IMR-90 (cell line): ENCODE data around the gene ZCCHC14. TPM values are rescaled to one million over a fixed set of nuclear protein-coding genes. Genes with fewer than 3 reads are reported as not detected.

ENCODE experiments used
- ATAC-seq: fragments of 200-7000 bp; cut with Tn5 transposase; 2 replicates; pipeline ENCODE4 v1.9.1; 2020; ENCODE audit warnings: low read depth, mild to moderate bottlenecking, moderate library complexity
- BruUV-seq: library from RNA; stranded (reverse); fragments of 400-500 nt; replicated peaks from 2 replicates; lab custom pipeline; 2021; lab: Mats Ljungman, UMichigan
- CTCF ChIA-PET: fragments of 300-600 bp; formaldehyde crosslinking; extraction: SDS; loops from one replicate; lab custom pipeline; 2021; ENCODE audit warnings: antibody characterized with exemption; lab: Yijun Ruan, JAX
- POLR2A ChIA-PET: fragments of 300-600 bp; sonication (Branson Sonifier 250); formaldehyde crosslinking; loops from one replicate; lab custom pipeline; 2022; ENCODE audit warnings: antibody characterized with exemption; ENCODE audit not compliant: unreplicated experiment; lab: Charles Lee
- DNase-seq: peaks from one replicate; pipeline ENCODE4 v3.0.0; 2013
- H2AFZ ChIP-seq: replicated peaks from 2 replicates; pipeline ENCODE3; 2013; ENCODE audit warnings: low read length, mild to moderate bottlenecking; ENCODE audit not compliant: poor library complexity
- H2AK5ac ChIP-seq: 2 replicates; pipeline ENCODE4 v1.6.1; 2013; ENCODE audit warnings: low read depth, low read length, inconsistent platforms
- H2AK9ac ChIP-seq: replicated peaks from 2 replicates; pipeline ENCODE3; 2013; ENCODE audit warnings: mild to moderate bottlenecking, low read depth, low read length, moderate library complexity; ENCODE audit not compliant: poor library complexity
- H2BK120ac ChIP-seq: 2 replicates; pipeline ENCODE4 v1.6.1; 2013; ENCODE audit warnings: low read depth, low read length, inconsistent platforms
- H2BK15ac ChIP-seq: 3 replicates; pipeline ENCODE4 v1.6.1; 2013; ENCODE audit warnings: low read depth, low read length, inconsistent platforms
- H2BK20ac ChIP-seq: 2 replicates; pipeline ENCODE4 v1.6.1; 2013; ENCODE audit warnings: low read depth, mild to moderate bottlenecking, inconsistent platforms, low read length, moderate library complexity
- H2BK5ac ChIP-seq: 2 replicates; pipeline ENCODE4 v1.6.1; 2013; ENCODE audit warnings: mild to moderate bottlenecking, low read depth, low read length, inconsistent platforms; ENCODE audit not compliant: poor library complexity, severe bottlenecking
- H3K14ac ChIP-seq: replicated peaks from 2 replicates; pipeline ENCODE4 v1.6.1; 2013; ENCODE audit warnings: low read depth, low read length, inconsistent platforms
- H3K18ac ChIP-seq: 2 replicates; pipeline ENCODE4 v1.6.1; 2013; ENCODE audit warnings: low read depth, low read length, control low read depth
- H3K23ac ChIP-seq: 2 replicates; pipeline ENCODE4 v1.6.1; 2013; ENCODE audit warnings: low read depth, low read length, inconsistent platforms
- H3K27ac ChIP-seq: 2 replicates; pipeline ENCODE4 v1.5.1; 2013; ENCODE audit warnings: mild to moderate bottlenecking, control low read depth, low read length; ENCODE audit not compliant: insufficient read depth
- H3K27me3 ChIP-seq: 2 replicates; pipeline ENCODE4 v1.6.1; 2013; ENCODE audit warnings: low read length; ENCODE audit not compliant: control insufficient read depth, insufficient read depth
- H3K36me3 ChIP-seq: 2 replicates; pipeline ENCODE4 v1.6.1; 2013; ENCODE audit warnings: low read length, mixed read lengths; ENCODE audit not compliant: control insufficient read depth, insufficient read depth
- H3K4ac ChIP-seq: 2 replicates; pipeline ENCODE4 v1.6.1; 2013; ENCODE audit warnings: low read depth, low read length, inconsistent platforms
- H3K4me1 ChIP-seq: 2 replicates; pipeline ENCODE4 v1.6.1; 2013; ENCODE audit warnings: low read length, mixed read lengths; ENCODE audit not compliant: control insufficient read depth, insufficient read depth
- H3K4me2 ChIP-seq: 2 replicates; pipeline ENCODE4 v1.6.1; 2013; ENCODE audit warnings: low read depth, mild to moderate bottlenecking, control low read depth, low read length, moderate library complexity
- H3K4me3 ChIP-seq: 2 replicates; pipeline ENCODE4 v1.5.1; 2013; ENCODE audit warnings: low read depth, mild to moderate bottlenecking, control low read depth, low read length, moderate library complexity; ENCODE audit not compliant: insufficient read depth
- H3K56ac ChIP-seq: 2 replicates; pipeline ENCODE4 v1.6.1; 2013; ENCODE audit warnings: low read length, inconsistent platforms; ENCODE audit not compliant: insufficient read depth; ENCODE audit errors: extremely low read depth
- H3K79me1 ChIP-seq, 2 experiments: 2 replicates each; pipeline ENCODE4 v1.6.1; 2013; ENCODE audit warnings: low read length in 2 of 2, inconsistent platforms in 1 of 2, low read depth in 1 of 2
- H3K9ac ChIP-seq: 2 replicates; pipeline ENCODE4 v1.6.1; 2013; ENCODE audit warnings: low read depth, low read length, control low read depth
- H3K9me1 ChIP-seq: 2 replicates; pipeline ENCODE4 v1.6.1; 2013; ENCODE audit warnings: low read length, inconsistent platforms; ENCODE audit not compliant: insufficient read depth
- H3K9me3 ChIP-seq: 2 replicates; pipeline ENCODE4 v1.6.1; 2013; ENCODE audit warnings: low read length; ENCODE audit not compliant: control insufficient read depth, insufficient read depth
- H4K20me1 ChIP-seq: 2 replicates; pipeline ENCODE4 v1.6.1; 2013; ENCODE audit warnings: low read length, inconsistent platforms; ENCODE audit not compliant: insufficient read depth
- H4K5ac ChIP-seq: 2 replicates; pipeline ENCODE4 v1.6.1; 2013; ENCODE audit warnings: mild to moderate bottlenecking, low read depth, low read length, control low read depth
- H4K8ac ChIP-seq, 2 experiments: 2 replicates each; pipeline ENCODE4 v1.6.1; 2013; ENCODE audit warnings: low read depth in 2 of 2, low read length in 2 of 2, control low read depth in 1 of 2, inconsistent platforms in 1 of 2
- H4K91ac ChIP-seq: 2 replicates; pipeline ENCODE4 v1.6.1; 2013; ENCODE audit warnings: low read depth, low read length, inconsistent platforms; ENCODE audit not compliant: insufficient read depth
- BHLHE40 ChIP-seq: fragments of 150-350 bp; IDR thresholded peaks from 2 replicates; pipeline ENCODE4 v1.6.1; 2016; ENCODE audit warnings: mild to moderate bottlenecking, low read depth, low read length
- CEBPB ChIP-seq: IDR thresholded peaks from 2 replicates; pipeline ENCODE4 v1.6.1; 2012; ENCODE audit warnings: low read depth, low read length, improper control_type of control experiment
- CHD1 ChIP-seq: IDR thresholded peaks from 2 replicates; pipeline ENCODE4 v1.6.1; 2012; ENCODE audit warnings: low read depth, low read length, improper control_type of control experiment
- ELK1 ChIP-seq: fragments of 150-350 bp; IDR thresholded peaks from 2 replicates; pipeline ENCODE4 v1.6.1; 2016; ENCODE audit warnings: low read depth, mild to moderate bottlenecking, low read length, moderate library complexity, borderline replicate concordance
- FOS ChIP-seq: fragments of 150-350 bp; IDR thresholded peaks from 2 replicates; pipeline ENCODE4 v1.6.1; 2016; ENCODE audit warnings: low read depth, low read length
- MAZ ChIP-seq: IDR thresholded peaks from 2 replicates; pipeline ENCODE4 v1.6.1; 2012; ENCODE audit warnings: low read depth, mild to moderate bottlenecking, low read length, improper control_type of control experiment, moderate library complexity, borderline replicate concordance
- MXI1 ChIP-seq: IDR thresholded peaks from 2 replicates; pipeline ENCODE4 v1.6.1; 2012; ENCODE audit warnings: low read depth, mild to moderate bottlenecking, low read length, moderate library complexity, borderline replicate concordance
- NFE2L2 ChIP-seq: fragments of 150-350 bp; IDR thresholded peaks from 2 replicates; pipeline ENCODE4 v1.6.1; 2016; ENCODE audit warnings: low read depth, mild to moderate bottlenecking, low read length
- POLR2A ChIP-seq: IDR thresholded peaks from 2 replicates; pipeline ENCODE4 v1.6.1; 2012; ENCODE audit warnings: mild to moderate bottlenecking, low read depth, low read length
- RAD21 ChIP-seq: IDR thresholded peaks from 2 replicates; pipeline ENCODE4 v1.6.1; 2012; ENCODE audit warnings: low read length, improper control_type of control experiment
- RCOR1 ChIP-seq: IDR thresholded peaks from 2 replicates; pipeline ENCODE4 v1.6.1; 2012; ENCODE audit warnings: mild to moderate bottlenecking, low read length, improper control_type of control experiment; ENCODE audit not compliant: insufficient replicate concordance
- RFX5 ChIP-seq: IDR thresholded peaks from 2 replicates; pipeline ENCODE4 v1.8.0; 2012; ENCODE audit warnings: low read depth, mild to moderate bottlenecking, low read length, moderate library complexity
- SMC3 ChIP-seq: fragments of 150-350 bp; IDR thresholded peaks from 2 replicates; pipeline ENCODE4 v1.6.1; 2016; ENCODE audit warnings: low read depth, mild to moderate bottlenecking, antibody characterized with exemption, low read length, moderate library complexity
- WGBS, 2 experiments: methylation state at CpG; one replicate each; pipeline versions ENCODE4 v1.1.5 to v1.1.7; 2013; ENCODE audit warnings: missing lambda C conversion rate in 2 of 2; ENCODE audit not compliant: insufficient read length in 1 of 2; ENCODE audit errors: extremely low coverage in 2 of 2; 5-methylcytosine and 5-hydroxymethylcytosine counted together
- dilution Hi-C: fragments of 300-500 bp; cut with HindIII; formaldehyde crosslinking; loops from one replicate; pipeline ENCODE4 v1.14.3; 2018; ENCODE audit warnings: low sequenced_read_pairs; ENCODE audit not compliant: unreplicated experiment
- in situ Hi-C: fragments of 300-500 bp; cut with MboI; formaldehyde crosslinking; loops from 3 replicates; pipeline ENCODE4 v1.14.3; 2019; ENCODE audit warnings: low sequenced_read_pairs, inconsistent platforms, mixed read lengths
- intact Hi-C: fragments of 100-400 bp; cut with micrococcal nuclease; formaldehyde crosslinking; loops from 2 replicates; pipeline ENCODE4 v1.10.0; 2022
- polyA plus RNA-seq, 3 experiments: library from polyadenylated mRNA; depleted of rRNA; stranded (reverse); fragments of >200 nt; gene quantifications; 2 replicates each; pipeline ENCODE4 v1.2.3, GENCODE V29; 2012; ENCODE audit warnings: low replicate concordance in 1 of 3
- total RNA-seq: library from RNA; depleted of rRNA; stranded (reverse); fragments of >200 nt; gene quantifications from 2 replicates; pipeline ENCODE4 v1.2.3, GENCODE V29; 2012
- TF ChIP-seq, protein P1 (sequence below): conservative IDR thresholded peaks from 2 replicates; pipeline ENCODE4 v1.5.1; 2012; ENCODE audit warnings: mild to moderate bottlenecking, low read depth, low read length, improper control_type of control experiment
- TF ChIP-seq, protein P2 (sequence below): fragments of 150-350 bp; IDR thresholded peaks from 2 replicates; pipeline ENCODE4 v1.6.1; 2017; ENCODE audit warnings: mild to moderate bottlenecking, antibody characterized with exemption, low read length, low read depth

The ZCCHC14 gene
- total and polyA plus RNA-seq, 2 of the 4 experiments (the other 2 are of a cell fraction): 2.5 to 5.3 TPM

- DNase-seq: no peak
- in situ Hi-C loops: no loop called here
- CTCF ChIA-PET: interaction anchor here (0.5 to 1.0 kb wide), 2 partner anchors 48 to 52 kb away, joined by 3 to 5 read pairs; no protein-coding TSS in a partner anchor
- TF ChIP-seq RCOR1 (no peak), ELK1 (no peak), RFX5 (no peak), CEBPB (no peak), MAZ (no peak), MXI1 (no peak), BHLHE40 (no peak), RAD21 (no peak), NFE2L2 (no peak), CHD1 (no peak), FOS (no peak), POLR2A (no peak), SMC3 (no peak)
- TF ChIP-seq, protein P1, sequence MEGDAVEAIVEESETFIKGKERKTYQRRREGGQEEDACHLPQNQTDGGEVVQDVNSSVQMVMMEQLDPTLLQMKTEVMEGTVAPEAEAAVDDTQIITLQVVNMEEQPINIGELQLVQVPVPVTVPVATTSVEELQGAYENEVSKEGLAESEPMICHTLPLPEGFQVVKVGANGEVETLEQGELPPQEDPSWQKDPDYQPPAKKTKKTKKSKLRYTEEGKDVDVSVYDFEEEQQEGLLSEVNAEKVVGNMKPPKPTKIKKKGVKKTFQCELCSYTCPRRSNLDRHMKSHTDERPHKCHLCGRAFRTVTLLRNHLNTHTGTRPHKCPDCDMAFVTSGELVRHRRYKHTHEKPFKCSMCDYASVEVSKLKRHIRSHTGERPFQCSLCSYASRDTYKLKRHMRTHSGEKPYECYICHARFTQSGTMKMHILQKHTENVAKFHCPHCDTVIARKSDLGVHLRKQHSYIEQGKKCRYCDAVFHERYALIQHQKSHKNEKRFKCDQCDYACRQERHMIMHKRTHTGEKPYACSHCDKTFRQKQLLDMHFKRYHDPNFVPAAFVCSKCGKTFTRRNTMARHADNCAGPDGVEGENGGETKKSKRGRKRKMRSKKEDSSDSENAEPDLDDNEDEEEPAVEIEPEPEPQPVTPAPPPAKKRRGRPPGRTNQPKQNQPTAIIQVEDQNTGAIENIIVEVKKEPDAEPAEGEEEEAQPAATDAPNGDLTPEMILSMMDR: no peak
- TF ChIP-seq, protein P2, sequence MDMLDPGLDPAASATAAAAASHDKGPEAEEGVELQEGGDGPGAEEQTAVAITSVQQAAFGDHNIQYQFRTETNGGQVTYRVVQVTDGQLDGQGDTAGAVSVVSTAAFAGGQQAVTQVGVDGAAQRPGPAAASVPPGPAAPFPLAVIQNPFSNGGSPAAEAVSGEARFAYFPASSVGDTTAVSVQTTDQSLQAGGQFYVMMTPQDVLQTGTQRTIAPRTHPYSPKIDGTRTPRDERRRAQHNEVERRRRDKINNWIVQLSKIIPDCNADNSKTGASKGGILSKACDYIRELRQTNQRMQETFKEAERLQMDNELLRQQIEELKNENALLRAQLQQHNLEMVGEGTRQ: no peak
Observed at GRCh38 chr16:87490096-87490798, 2.6 kb downstream of the ZCCHC14 start.

More at GRCh38 chr16:87490096-87490798, 2.6 kb downstream of the ZCCHC14 start:
- peak overlapping the region; percentile 64 for H3K23ac ChIP-seq
- no peak overlapping the region for H2BK120ac ChIP-seq
- POLR2A ChIA-PET: no interaction called here
- no peak overlapping the region for H2BK20ac ChIP-seq
- no peak overlapping the region for H4K91ac ChIP-seq
- peak overlapping the region; percentile 67 for H3K4me3 ChIP-seq
- WGBS, 2 experiments: 15% methylated on average over 13 of the region's 16 CpGs; no CpG with 5 or more reads in 1 of the 2 experiments
- H4K20me1 ChIP-seq: peaks cover 59% of the 10 kb centered on the region
- peaks cover 24 to 55% of the 10 kb centered on the region in 2 experiments for H3K79me1 ChIP-seq
- H3K9ac ChIP-seq: peak overlapping the region; percentile 31
- dilution Hi-C loops (no loop called here), intact Hi-C loops (loop anchor here (5.0 kb wide), 1 partner anchor 43 kb away; no protein-coding TSS in a partner anchor)
- peaks cover 6% of the 10 kb centered on the region; the same call in 1 of the 2 replicates for H3K36me3 ChIP-seq
- peak overlapping the region; percentile 94 for H3K4me2 ChIP-seq
- no TSS peak for BruUV-seq
- no peak overlapping the region for H3K56ac ChIP-seq
- no peak overlapping the region for H2BK15ac ChIP-seq
- H2AK5ac ChIP-seq: peak overlapping the region; percentile 23; the same call in 1 of the 2 replicates
- peaks cover 9% of the 10 kb centered on the region for H3K9me1 ChIP-seq
- peaks cover 23% of the 10 kb centered on the region for H3K4me1 ChIP-seq
- H3K14ac ChIP-seq: 0 out of 2 replicates have a peak overlapping the region, but pooled peaks have one; percentile 17
- no peak for ATAC-seq
- no peak overlapping the region for H4K8ac ChIP-seq
- H3K18ac ChIP-seq: no peak overlapping the region
- no peaks in the 10 kb centered on the region for H3K9me3 ChIP-seq
- H3K27ac ChIP-seq: no peak overlapping the region
- no peak overlapping the region for H4K5ac ChIP-seq
- H2BK5ac ChIP-seq: no peak overlapping the region
- no peak overlapping the region for H2AFZ ChIP-seq
- no peak overlapping the region for H2AK9ac ChIP-seq
- no peaks in the 10 kb centered on the region for H3K27me3 ChIP-seq
- 0 out of 2 replicates have a peak overlapping the region, but pooled peaks have one; percentile 27 for H3K4ac ChIP-seq
